Endothelial cell (in vitro differentiated cells): ENCODE data around the gene CYBRD1. TPM values are rescaled to one million over a fixed set of nuclear protein-coding genes. Genes with fewer than 3 reads are reported as not detected.

Experiments
- DNase-seq: peaks from one replicate; pipeline ENCODE4 v3.0.0; 2021; ENCODE audit warnings: low spot score
- H3K27ac Mint-ChIP-seq: one replicate; pipeline ENCODE4 v1.8.0; 2021; ENCODE audit warnings: mixed read lengths, inconsistent platforms; ENCODE audit not compliant: unreplicated experiment
- H3K27me3 Mint-ChIP-seq: one replicate; pipeline ENCODE4 v1.8.0; 2021; ENCODE audit warnings: mild to moderate bottlenecking, moderate library complexity, mixed read lengths, inconsistent platforms; ENCODE audit not compliant: unreplicated experiment
- H3K36me3 Mint-ChIP-seq: one replicate; pipeline ENCODE4 v1.8.0; 2021; ENCODE audit warnings: mild to moderate bottlenecking, low read depth, mixed read lengths, inconsistent platforms; ENCODE audit not compliant: unreplicated experiment
- H3K4me1 Mint-ChIP-seq: one replicate; pipeline ENCODE4 v1.8.0; 2021; ENCODE audit warnings: mild to moderate bottlenecking, mixed read lengths, inconsistent platforms; ENCODE audit not compliant: unreplicated experiment
- H3K4me3 Mint-ChIP-seq: one replicate; pipeline ENCODE4 v1.8.0; 2021; ENCODE audit warnings: mild to moderate bottlenecking, mixed read lengths, inconsistent platforms; ENCODE audit not compliant: unreplicated experiment
- H3K9me3 Mint-ChIP-seq: one replicate; pipeline ENCODE4 v1.8.0; 2021; ENCODE audit warnings: mixed read lengths, inconsistent platforms; ENCODE audit not compliant: unreplicated experiment
- CTCF ChIP-seq: fragments of 200-600 bp; sonication (generic); IDR thresholded peaks from one replicate; pipeline ENCODE4 v1.5.0; 2021; ENCODE audit warnings: antibody characterized with exemption; ENCODE audit not compliant: unreplicated experiment
- total RNA-seq: library from RNA; stranded (reverse); fragmentation: NEBNext Ultra II Directional; extraction: Animal tissue kit (Norgen Biotek cat#: 25700); gene quantifications from one replicate; pipeline ENCODE4 v1.2.1, GENCODE V29; 2021; ENCODE audit not compliant: unreplicated experiment

CYBRD1 gene
- total RNA-seq, 1 donor from 2014 or later = 10.1 TPM

GRCh38 chr2:171551836-171552235 is 29.6 kb downstream of the CYBRD1 start:
- H3K4me3 Mint-ChIP-seq = no peak overlapping the region
- no peaks in the 10 kb centered on the region for H3K36me3 Mint-ChIP-seq
- H3K27ac Mint-ChIP-seq = no peak overlapping the region
- H3K9me3 Mint-ChIP-seq = no peaks in the 10 kb centered on the region
- H3K4me1 Mint-ChIP-seq = peaks cover 8% of the 10 kb centered on the region
- TF ChIP-seq CTCF = no peak
- no peak for DNase-seq
- H3K27me3 Mint-ChIP-seq = peaks cover 1% of the 10 kb centered on the region

DNA sequence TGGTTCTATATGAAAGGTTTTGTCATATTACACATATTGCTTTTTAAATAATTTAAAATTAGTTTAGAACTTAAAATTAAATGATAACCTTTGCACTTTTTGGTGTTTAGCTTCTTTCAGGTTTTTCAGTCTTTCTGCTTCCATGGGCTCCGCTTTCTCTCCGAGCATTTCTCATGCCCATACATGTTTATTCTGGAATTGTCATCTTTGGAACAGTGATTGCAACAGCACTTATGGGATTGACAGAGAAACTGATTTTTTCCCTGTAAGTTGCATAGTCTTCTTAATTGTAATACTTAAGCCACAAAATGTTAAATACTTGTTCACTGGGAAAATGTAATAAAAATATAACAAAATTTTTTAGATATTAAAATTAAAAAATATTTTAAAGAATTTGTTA is 31.0 kb downstream of the CYBRD1 start:
- Mint-ChIP-seq H3K4me1 (no peaks in the 10 kb centered on the region), H3K27ac (no peak overlapping the region), H3K4me3 (no peak overlapping the region), H3K9me3 (no peaks in the 10 kb centered on the region), H3K36me3 (no peaks in the 10 kb centered on the region), H3K27me3 (peaks cover 1% of the 10 kb centered on the region)
- TF ChIP-seq CTCF = no peak
- no peak for DNase-seq

DNA sequence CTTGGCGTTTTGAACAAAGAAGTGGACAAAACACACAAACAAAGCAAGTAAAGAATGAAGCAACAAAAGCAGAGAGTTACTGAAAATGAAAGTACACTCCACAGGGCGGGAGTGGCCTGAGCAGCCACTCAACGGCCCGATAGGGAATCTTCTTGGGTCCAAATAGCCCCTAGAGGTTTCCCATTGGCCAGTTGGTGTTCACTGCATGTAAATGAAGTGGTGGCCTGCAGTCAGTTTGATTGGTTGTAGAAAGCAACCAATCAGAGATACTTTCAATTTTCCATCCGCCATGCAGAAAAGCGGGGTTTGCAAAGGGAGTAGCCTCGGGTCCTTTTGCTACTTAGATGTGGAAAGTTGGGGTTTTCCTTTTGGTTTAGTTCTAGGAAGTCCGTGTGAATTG is 31.6 kb downstream of the CYBRD1 start:
- no peaks in the 10 kb centered on the region for H3K36me3 Mint-ChIP-seq
- TF ChIP-seq CTCF = no peak
- H3K4me3 Mint-ChIP-seq = no peak overlapping the region
- DNase-seq = no peak
- no peaks in the 10 kb centered on the region for H3K27me3 Mint-ChIP-seq
- no peaks in the 10 kb centered on the region for H3K9me3 Mint-ChIP-seq
- H3K27ac Mint-ChIP-seq = no peak overlapping the region
- H3K4me1 Mint-ChIP-seq = no peaks in the 10 kb centered on the region

- Mint-ChIP-seq H3K27me3 (no peaks in the 10 kb centered on the region), H3K36me3 (no peaks in the 10 kb centered on the region), H3K4me1 (no peaks in the 10 kb centered on the region), H3K4me3 (no peak overlapping the region), H3K27ac (no peak overlapping the region), H3K9me3 (no peaks in the 10 kb centered on the region)
- DNase-seq = no peak
- no peak for TF ChIP-seq CTCF
These were observed 32.8 kb downstream of the CYBRD1 start for GRCh38 chr2:171554991-171555615.

DNA sequence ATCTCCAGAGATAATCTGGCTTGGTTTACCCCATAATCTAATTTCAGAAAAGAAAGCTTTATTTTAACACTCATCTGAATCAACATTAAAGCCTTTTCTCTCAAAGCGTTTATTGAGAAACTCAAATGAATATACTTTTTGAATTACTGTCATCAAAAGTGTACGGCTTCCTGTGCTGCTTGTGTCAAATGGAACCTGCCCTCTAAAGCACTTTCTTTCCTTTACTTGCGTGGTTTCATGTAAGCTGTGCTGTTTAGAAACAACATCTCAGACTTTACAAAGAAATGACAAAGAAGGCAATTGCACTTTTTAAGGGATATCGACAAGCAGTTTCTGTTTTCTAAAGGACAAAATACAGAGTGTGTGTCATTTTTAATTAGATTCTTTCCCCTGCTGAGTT is 35.1 kb downstream of the CYBRD1 start:
- no peak for TF ChIP-seq CTCF
- Mint-ChIP-seq H3K27ac (no peak overlapping the region), H3K36me3 (no peaks in the 10 kb centered on the region), H3K4me1 (no peaks in the 10 kb centered on the region), H3K27me3 (no peaks in the 10 kb centered on the region), H3K4me3 (no peak overlapping the region), H3K9me3 (no peaks in the 10 kb centered on the region)
- no peak for DNase-seq
